ENCODE measurements around the gene PLSCR5.

Gene PLSCR5

GRCh38 chr3:146605106-146605505 is at the start of gene PLSCR5:
PLSCR5 (minus strand) TSS chr3:146605346; CDS start chr3:146605212, 134 bp downstream.
- Histone ChIP-seq H3K27me3 (ENCODE audit: low read depth, low read length) (no peaks in the 10 kb centered on the region), H3K27ac (ENCODE audit: low read length) (no peak within 1 kb of the TSS), H3K36me3 (ENCODE audit: control insufficient read depth in 1 of 2, insufficient read depth in 2 of 2, low read length in 2 of 2) (no peaks in the 10 kb centered on the region), H3K9me3 (ENCODE audit: control insufficient read depth in 1 of 2, low read length in 2 of 2) (no peaks in the 10 kb centered on the region), H3K4me3 (ENCODE audit: low read depth in 1 of 2, low read length in 2 of 2) (no peak within 1 kb of the TSS), H3K4me1 (ENCODE audit: control insufficient read depth in 1 of 2, insufficient read depth in 2 of 2, low read length in 2 of 2) (peaks cover 0 to 6% of the 10 kb centered on the region in 2 donors)

DNA sequence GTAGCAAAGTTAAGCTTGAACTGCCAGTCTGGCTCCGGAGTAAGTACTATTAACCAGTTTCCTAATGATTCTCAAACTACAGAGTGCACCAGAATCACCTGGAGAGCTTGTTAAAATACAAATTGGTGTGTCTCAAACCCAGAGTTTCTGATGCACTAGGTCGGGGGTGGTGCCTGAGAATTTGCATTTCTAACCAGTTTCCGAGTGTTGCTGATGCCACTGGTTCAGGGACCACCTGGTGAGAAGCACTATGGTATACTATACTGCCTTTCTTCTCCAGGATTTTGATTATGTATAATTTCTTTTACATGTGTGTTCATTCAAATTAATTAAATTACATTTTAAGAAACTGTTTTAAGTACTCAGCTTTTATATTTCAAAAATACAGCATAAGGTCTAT is 48.8 kb upstream of the PLSCR5 start:
- H3K4me3 ChIP-seq (ENCODE audit: low read depth in 1 of 2, low read length in 2 of 2), result no peak overlapping the region

DNA sequence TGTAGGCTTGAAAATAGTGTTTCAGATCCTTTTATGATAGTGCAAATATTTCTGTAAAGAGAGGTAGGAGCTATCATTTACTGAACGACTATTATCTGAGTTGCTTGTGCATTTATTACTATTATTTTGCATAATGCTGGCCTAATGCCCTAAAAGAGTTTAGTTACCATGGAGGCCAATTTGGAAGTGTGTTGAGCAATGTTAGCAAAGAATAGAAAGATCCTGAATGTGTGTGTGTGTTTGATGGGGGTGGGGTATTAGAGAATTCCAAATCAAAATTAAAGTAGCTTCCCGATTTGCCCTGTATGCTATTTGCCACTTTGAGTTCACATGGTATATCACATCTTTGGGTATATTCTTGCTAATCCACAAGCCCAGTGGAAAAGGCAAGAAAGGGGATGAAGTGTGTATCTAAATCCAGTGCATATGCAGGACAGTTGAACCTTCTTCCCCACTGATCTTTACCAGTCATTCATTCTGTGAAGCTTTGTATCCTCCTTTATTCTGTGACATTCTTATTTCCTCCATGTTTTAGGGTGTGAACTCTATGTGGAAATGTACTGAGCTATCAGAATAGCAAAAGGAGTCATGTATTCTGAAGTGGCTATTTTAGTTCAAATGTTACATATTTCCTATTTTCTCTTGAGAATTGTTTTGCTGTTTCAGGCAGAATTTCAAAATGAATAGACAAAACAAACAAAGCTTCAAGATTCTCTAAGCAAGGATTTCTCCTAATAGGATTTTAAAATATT is 45.7 kb upstream of the PLSCR5 start:
- no peak overlapping the region for H3K4me3 ChIP-seq (ENCODE audit: low read depth in 1 of 2, low read length in 2 of 2)
- H3K36me3 ChIP-seq (ENCODE audit: control insufficient read depth in 1 of 2, insufficient read depth in 2 of 2, low read length in 2 of 2), result no peaks in the 10 kb centered on the region
- no peaks in the 10 kb centered on the region for H3K27me3 ChIP-seq (ENCODE audit: low read depth, low read length)
- H3K9me3 ChIP-seq (ENCODE audit: control insufficient read depth in 1 of 2, low read length in 2 of 2), result no peaks in the 10 kb centered on the region
- no peak overlapping the region for H3K27ac ChIP-seq (ENCODE audit: low read length)
- peaks cover 0 to 7% of the 10 kb centered on the region in 2 donors for H3K4me1 ChIP-seq (ENCODE audit: control insufficient read depth in 1 of 2, insufficient read depth in 2 of 2, low read length in 2 of 2)

More for the DNA sequence above, 48.8 kb upstream of the PLSCR5 start:
- Histone ChIP-seq H3K36me3 (ENCODE audit: control insufficient read depth in 1 of 2, insufficient read depth in 2 of 2, low read length in 2 of 2) (no peaks in the 10 kb centered on the region), H3K4me1 (ENCODE audit: control insufficient read depth in 1 of 2, insufficient read depth in 2 of 2, low read length in 2 of 2) (peaks cover 0 to 7% of the 10 kb centered on the region in 2 donors), H3K27me3 (ENCODE audit: low read depth, low read length) (no peaks in the 10 kb centered on the region), H3K9me3 (ENCODE audit: control insufficient read depth in 1 of 2, low read length in 2 of 2) (no peaks in the 10 kb centered on the region), H3K27ac (ENCODE audit: low read length) (no peak overlapping the region)

- H3K4me3 ChIP-seq (ENCODE audit: low read depth in 1 of 2, low read length in 2 of 2), result no peak overlapping the region
- no peak overlapping the region for H3K27ac ChIP-seq (ENCODE audit: low read length)
- no peaks in the 10 kb centered on the region for H3K36me3 ChIP-seq (ENCODE audit: control insufficient read depth in 1 of 2, insufficient read depth in 2 of 2, low read length in 2 of 2)
- H3K9me3 ChIP-seq (ENCODE audit: control insufficient read depth in 1 of 2, low read length in 2 of 2), result no peaks in the 10 kb centered on the region
- peaks cover 0 to 7% of the 10 kb centered on the region in 2 donors for H3K4me1 ChIP-seq (ENCODE audit: control insufficient read depth in 1 of 2, insufficient read depth in 2 of 2, low read length in 2 of 2)
- H3K27me3 ChIP-seq (ENCODE audit: low read depth, low read length), result no peaks in the 10 kb centered on the region
These were observed 41.1 kb upstream of the PLSCR5 start for GRCh38 chr3:146646261-146646660.

- Histone ChIP-seq H3K4me3 (ENCODE audit: low read depth in 1 of 2, low read length in 2 of 2) (no peak overlapping the region), H3K4me1 (ENCODE audit: control insufficient read depth in 1 of 2, insufficient read depth in 2 of 2, low read length in 2 of 2) (no peaks in the 10 kb centered on the region), H3K36me3 (ENCODE audit: control insufficient read depth in 1 of 2, insufficient read depth in 2 of 2, low read length in 2 of 2) (no peaks in the 10 kb centered on the region), H3K27me3 (ENCODE audit: low read depth, low read length) (no peaks in the 10 kb centered on the region), H3K27ac (ENCODE audit: low read length) (no peak overlapping the region), H3K9me3 (ENCODE audit: control insufficient read depth in 1 of 2, low read length in 2 of 2) (no peaks in the 10 kb centered on the region)
These were observed 36.1 kb upstream of the PLSCR5 start for GRCh38 chr3:146640955-146641867.

GRCh38 chr3:146640361-146640760 is 35.2 kb upstream of the PLSCR5 start:
- Histone ChIP-seq H3K4me3 (ENCODE audit: low read depth in 1 of 2, low read length in 2 of 2) (no peak overlapping the region), H3K9me3 (ENCODE audit: control insufficient read depth in 1 of 2, low read length in 2 of 2) (no peaks in the 10 kb centered on the region), H3K27me3 (ENCODE audit: low read depth, low read length) (no peaks in the 10 kb centered on the region), H3K36me3 (ENCODE audit: control insufficient read depth in 1 of 2, insufficient read depth in 2 of 2, low read length in 2 of 2) (no peaks in the 10 kb centered on the region), H3K27ac (ENCODE audit: low read length) (no peak overlapping the region), H3K4me1 (ENCODE audit: control insufficient read depth in 1 of 2, insufficient read depth in 2 of 2, low read length in 2 of 2) (no peaks in the 10 kb centered on the region)

GRCh38 chr3:146638718-146639117 is 33.6 kb upstream of the PLSCR5 start:
- no peak overlapping the region for H3K4me3 ChIP-seq (ENCODE audit: low read depth in 1 of 2, low read length in 2 of 2)
- H3K27me3 ChIP-seq (ENCODE audit: low read depth, low read length), result no peaks in the 10 kb centered on the region
- no peaks in the 10 kb centered on the region for H3K9me3 ChIP-seq (ENCODE audit: control insufficient read depth in 1 of 2, low read length in 2 of 2)
- H3K4me1 ChIP-seq (ENCODE audit: control insufficient read depth in 1 of 2, insufficient read depth in 2 of 2, low read length in 2 of 2), result peaks cover 0 to 1% of the 10 kb centered on the region in 2 donors
- no peak overlapping the region for H3K27ac ChIP-seq (ENCODE audit: low read length)
- H3K36me3 ChIP-seq (ENCODE audit: control insufficient read depth in 1 of 2, insufficient read depth in 2 of 2, low read length in 2 of 2), result no peaks in the 10 kb centered on the region

DNA sequence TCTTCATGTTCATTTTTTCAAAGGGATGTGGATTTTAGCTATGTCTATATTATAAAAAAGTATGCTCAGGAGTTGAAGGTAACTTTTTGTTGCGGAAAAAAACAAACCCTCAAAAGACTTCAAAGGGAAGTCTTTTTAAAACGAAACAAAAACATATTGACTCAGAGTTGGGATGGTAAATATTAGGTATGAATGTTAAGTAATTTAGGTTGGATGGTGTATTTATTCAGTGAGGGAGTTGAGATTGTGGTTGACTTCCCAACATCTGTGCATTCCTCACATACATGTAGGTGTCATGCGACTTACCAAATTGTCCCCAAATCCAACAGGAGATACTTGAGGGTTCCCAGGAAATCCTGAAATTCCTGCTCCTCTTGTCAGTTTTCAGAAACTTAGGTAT is 32.7 kb upstream of the PLSCR5 start:
- no peaks in the 10 kb centered on the region for H3K27me3 ChIP-seq (ENCODE audit: low read depth, low read length)
- H3K9me3 ChIP-seq (ENCODE audit: control insufficient read depth in 1 of 2, low read length in 2 of 2), result no peaks in the 10 kb centered on the region
- H3K27ac ChIP-seq (ENCODE audit: low read length), result no peak overlapping the region
- no peaks in the 10 kb centered on the region for H3K36me3 ChIP-seq (ENCODE audit: control insufficient read depth in 1 of 2, insufficient read depth in 2 of 2, low read length in 2 of 2)
- H3K4me3 ChIP-seq (ENCODE audit: low read depth in 1 of 2, low read length in 2 of 2), result no peak overlapping the region
- peaks cover 0 to 10% of the 10 kb centered on the region in 2 donors for H3K4me1 ChIP-seq (ENCODE audit: control insufficient read depth in 1 of 2, insufficient read depth in 2 of 2, low read length in 2 of 2)

GRCh38 chr3:146636881-146637280 is 31.7 kb upstream of the PLSCR5 start:
- Histone ChIP-seq H3K36me3 (ENCODE audit: control insufficient read depth in 1 of 2, insufficient read depth in 2 of 2, low read length in 2 of 2) (no peaks in the 10 kb centered on the region), H3K27me3 (ENCODE audit: low read depth, low read length) (no peaks in the 10 kb centered on the region), H3K4me1 (ENCODE audit: control insufficient read depth in 1 of 2, insufficient read depth in 2 of 2, low read length in 2 of 2) (peaks cover 0 to 10% of the 10 kb centered on the region in 2 donors), H3K9me3 (ENCODE audit: control insufficient read depth in 1 of 2, low read length in 2 of 2) (no peaks in the 10 kb centered on the region), H3K4me3 (ENCODE audit: low read depth in 1 of 2, low read length in 2 of 2) (no peak overlapping the region), H3K27ac (ENCODE audit: low read length) (no peak overlapping the region)

- Histone ChIP-seq H3K4me1 (ENCODE audit: control insufficient read depth in 1 of 2, insufficient read depth in 2 of 2, low read length in 2 of 2) (peaks cover 0 to 10% of the 10 kb centered on the region in 2 donors), H3K36me3 (ENCODE audit: control insufficient read depth in 1 of 2, insufficient read depth in 2 of 2, low read length in 2 of 2) (no peaks in the 10 kb centered on the region), H3K27ac (ENCODE audit: low read length) (no peak overlapping the region), H3K27me3 (ENCODE audit: low read depth, low read length) (no peaks in the 10 kb centered on the region), H3K9me3 (ENCODE audit: control insufficient read depth in 1 of 2, low read length in 2 of 2) (no peaks in the 10 kb centered on the region), H3K4me3 (ENCODE audit: low read depth in 1 of 2, low read length in 2 of 2) (no peak overlapping the region)
These were observed 29.2 kb upstream of the PLSCR5 start for GRCh38 chr3:146634346-146634745.

GRCh38 chr3:146628671-146629070 is 23.5 kb upstream of the PLSCR5 start:
- Histone ChIP-seq H3K27ac (ENCODE audit: low read length) (no peak overlapping the region), H3K9me3 (ENCODE audit: control insufficient read depth in 1 of 2, low read length in 2 of 2) (no peaks in the 10 kb centered on the region), H3K4me1 (ENCODE audit: control insufficient read depth in 1 of 2, insufficient read depth in 2 of 2, low read length in 2 of 2) (peaks cover 0 to 8% of the 10 kb centered on the region in 2 donors), H3K36me3 (ENCODE audit: control insufficient read depth in 1 of 2, insufficient read depth in 2 of 2, low read length in 2 of 2) (no peaks in the 10 kb centered on the region), H3K27me3 (ENCODE audit: low read depth, low read length) (no peaks in the 10 kb centered on the region), H3K4me3 (ENCODE audit: low read depth in 1 of 2, low read length in 2 of 2) (no peak overlapping the region)

Data from muscle layer of duodenum (tissue), 2 donors.